B cell (primary cell): Measurements from ENCODE around the gene PCBP3. TPM values are rescaled to one million over a fixed set of nuclear protein-coding genes. Genes with fewer than 3 reads are reported as not detected.

Source experiments
- ATAC-seq: fragments of 200-7000 bp; cut with Tn5 transposase; one replicate; pipeline ENCODE4 v1.10.0; 2021; ENCODE audit warnings: low read depth, mild to moderate bottlenecking, moderate number of reproducible peaks, moderate library complexity
- CTCF ChIA-PET: fragments of 350-600 bp; sonication (Branson Sonifier 250); formaldehyde crosslinking; loops from one replicate; lab custom pipeline; 2021; ENCODE audit warnings: antibody characterized with exemption, inconsistent platforms; lab: Charles Lee
- POLR2A ChIA-PET: fragments of 350-600 bp; sonication (Branson Sonifier 250); formaldehyde crosslinking; loops from one replicate; lab custom pipeline; 2021; ENCODE audit warnings: antibody characterized with exemption; lab: Charles Lee
- DNase-seq: peaks from one replicate; pipeline ENCODE4 v3.0.0; 2013
- H2AFZ ChIP-seq: 2 replicates; pipeline ENCODE4 v1.6.1; 2012; ENCODE audit warnings: mild to moderate bottlenecking, low read depth, low read length; ENCODE audit not compliant: insufficient read depth, poor library complexity, severe bottlenecking
- H3K27ac ChIP-seq, 2 donors: 1 replicate in 1 of 2; 2 replicates in 1 of 2; pipeline ENCODE4 v1.5.1; 2012 to 2013; ENCODE audit warnings: low read length in 2 of 2, mild to moderate bottlenecking in 2 of 2, moderate library complexity in 1 of 2
- H3K27me3 ChIP-seq, 4 experiments: fragments of 200-600 bp in 1 of 4; sonication (generic) in 1 of 4; replicated peaks in 1 of 4; 1 replicate in 2 of 4; 2 replicates in 2 of 4; pipeline versions ENCODE4 v1.6.1 to v1.7.0; 2013 to 2016; ENCODE audit warnings: low read length in 3 of 4, mild to moderate bottlenecking in 2 of 4, mixed read lengths in 1 of 4, moderate library complexity in 1 of 4; ENCODE audit not compliant: insufficient read depth in 4 of 4, control insufficient read depth in 3 of 4; ENCODE audit errors: control extremely low read depth in 1 of 4
- H3K36me3 ChIP-seq, 2 experiments: replicated peaks in 1 of 2; 1 replicate in 1 of 2; 2 replicates in 1 of 2; pipeline versions ENCODE4 v1.6.1 to v1.7.1; 2013; ENCODE audit warnings: low read length in 1 of 2; ENCODE audit not compliant: insufficient read depth in 2 of 2, control insufficient read depth in 1 of 2; ENCODE audit errors: control extremely low read depth in 1 of 2, extremely low read depth in 1 of 2
- H3K4me1 ChIP-seq, 2 donors: fragments of 200-600 bp in 1 of 2; sonication (generic) in 1 of 2; 1 replicate in 1 of 2; 2 replicates in 1 of 2; pipeline versions ENCODE4 v1.5.1 to v1.6.1; 2013 to 2017; ENCODE audit warnings: low read length in 2 of 2; ENCODE audit not compliant: control insufficient read depth in 2 of 2, insufficient read depth in 2 of 2
- H3K4me2 ChIP-seq: replicated peaks from 2 replicates; pipeline ENCODE3; 2012; ENCODE audit warnings: mild to moderate bottlenecking, low read depth, low read length; ENCODE audit not compliant: poor library complexity, severe bottlenecking
- H3K4me3 ChIP-seq, 5 experiments: fragments of 200-600 bp in 1 of 5; sonication (generic) in 1 of 5; 1 replicate in 3 of 5; 2 replicates in 2 of 5; pipeline versions ENCODE4 v1.5.1 to v1.7.0; 2011 to 2016; ENCODE audit warnings: low read length in 4 of 5, mild to moderate bottlenecking in 4 of 5, low read depth in 2 of 5, control low read depth in 1 of 5, moderate library complexity in 1 of 5; ENCODE audit not compliant: insufficient read depth in 1 of 5; ENCODE audit errors: control extremely low read depth in 1 of 5, extremely low read depth in 1 of 5
- H3K79me2 ChIP-seq: fragments of 200-600 bp; sonication (generic); one replicate; pipeline ENCODE4 v1.6.0; 2016; ENCODE audit warnings: low read length; ENCODE audit not compliant: control insufficient read depth, insufficient read depth
- H3K9ac ChIP-seq: fragments of 200-600 bp; sonication (generic); 2 replicates; pipeline ENCODE4 v1.6.1; 2017; ENCODE audit warnings: mild to moderate bottlenecking, low read length, moderate library complexity
- H3K9me3 ChIP-seq, 3 donors: one replicate each; pipeline versions ENCODE4 v1.6.1 to v1.7.1; 2013; ENCODE audit warnings: low read length in 2 of 3; ENCODE audit not compliant: control insufficient read depth in 2 of 3, insufficient read depth in 1 of 3; ENCODE audit errors: control extremely low read depth in 1 of 3
- H4K20me1 ChIP-seq: 2 replicates; pipeline ENCODE4 v1.6.0; 2012; ENCODE audit warnings: mild to moderate bottlenecking, low read length; ENCODE audit not compliant: insufficient read depth, control insufficient read depth, poor library complexity, severe bottlenecking
- H3K27ac Mint-ChIP-seq: one replicate; pipeline ENCODE4 v1.8.0; 2021; ENCODE audit warnings: mixed read lengths
- H3K27me3 Mint-ChIP-seq: one replicate; pipeline ENCODE4 v1.8.0; 2021; ENCODE audit warnings: mixed read lengths
- H3K4me1 Mint-ChIP-seq: one replicate; pipeline ENCODE4 v1.8.0; 2021; ENCODE audit warnings: mixed read lengths
- H3K4me3 Mint-ChIP-seq: one replicate; pipeline ENCODE4 v1.8.0; 2021; ENCODE audit warnings: mixed read lengths
- H3K9me3 Mint-ChIP-seq: one replicate; pipeline ENCODE4 v1.8.0; 2022; ENCODE audit warnings: mixed read lengths; ENCODE audit not compliant: insufficient read depth
- EZH2 ChIP-seq: IDR thresholded peaks from 2 replicates; pipeline ENCODE4 v1.6.1; 2012; ENCODE audit warnings: borderline replicate concordance, low read depth, mild to moderate bottlenecking, moderate library complexity, low read length; ENCODE audit not compliant: insufficient read depth, poor library complexity, severe bottlenecking
- WGBS: methylation state at CpG from one replicate; pipeline ENCODE4 v1.1.5; 2013; ENCODE audit warnings: missing lambda C conversion rate; ENCODE audit not compliant: insufficient coverage; 5-methylcytosine and 5-hydroxymethylcytosine counted together
- intact Hi-C: fragments of 100-400 bp; cut with micrococcal nuclease; formaldehyde crosslinking; loops from one replicate; pipeline ENCODE4 v1.10.0; 2022
- polyA plus RNA-seq: library from polyadenylated mRNA; depleted of rRNA; stranded (reverse); fragments of >200 nt; gene quantifications from 2 replicates; pipeline ENCODE4 v1.2.3, GENCODE V29; 2012
- total RNA-seq, 2 donors: library from RNA; stranded (reverse); fragments of 120-200 nt in 1 of 2; gene quantifications; 1 replicate in 1 of 2; 2 replicates in 1 of 2; pipeline versions ENCODE4 v1.2.3 to v1.2.4, GENCODE V29; 2013 to 2022
- TF ChIP-seq, protein P1 (sequence below): fragments of 200-600 bp; IDR thresholded peaks from one replicate; pipeline ENCODE4 v1.8.0; 2022; ENCODE audit warnings: antibody characterized with exemption, mild to moderate bottlenecking

PCBP3 gene
- total and polyA plus RNA-seq, 2 donors (not counting 1 experiment from before 2014, with no cell fraction given), result 0.45 to 2.7 TPM

- Mint-ChIP-seq H3K27ac (no peak overlapping the region), H3K9me3 (peaks cover 7% of the 10 kb centered on the region), H3K4me3 (no peak overlapping the region), H3K4me1 (no peaks in the 10 kb centered on the region), H3K27me3 (peaks cover 10% of the 10 kb centered on the region)
- Histone ChIP-seq H3K4me3 (no peak overlapping the region), H3K9ac (no peak overlapping the region), H2AFZ (no peak overlapping the region), H3K4me1 (no peaks in the 10 kb centered on the region), H3K27ac (no peak overlapping the region), H3K27me3 (peaks cover 0 to under 1% (median 0%) of the 10 kb centered on the region in 4 experiments), H3K4me2 (no peak overlapping the region), H4K20me1 (no peaks in the 10 kb centered on the region), H3K79me2 (no peaks in the 10 kb centered on the region), H3K36me3 (no peaks in the 10 kb centered on the region), H3K9me3 (peaks cover 3 to 16% (median 12%) of the 10 kb centered on the region in 3 donors)
- intact Hi-C loops, result no loop called here
- ATAC-seq (no peak), DNase-seq (no peak)
- TF ChIP-seq EZH2, result no peak
- TF ChIP-seq, protein P1, sequence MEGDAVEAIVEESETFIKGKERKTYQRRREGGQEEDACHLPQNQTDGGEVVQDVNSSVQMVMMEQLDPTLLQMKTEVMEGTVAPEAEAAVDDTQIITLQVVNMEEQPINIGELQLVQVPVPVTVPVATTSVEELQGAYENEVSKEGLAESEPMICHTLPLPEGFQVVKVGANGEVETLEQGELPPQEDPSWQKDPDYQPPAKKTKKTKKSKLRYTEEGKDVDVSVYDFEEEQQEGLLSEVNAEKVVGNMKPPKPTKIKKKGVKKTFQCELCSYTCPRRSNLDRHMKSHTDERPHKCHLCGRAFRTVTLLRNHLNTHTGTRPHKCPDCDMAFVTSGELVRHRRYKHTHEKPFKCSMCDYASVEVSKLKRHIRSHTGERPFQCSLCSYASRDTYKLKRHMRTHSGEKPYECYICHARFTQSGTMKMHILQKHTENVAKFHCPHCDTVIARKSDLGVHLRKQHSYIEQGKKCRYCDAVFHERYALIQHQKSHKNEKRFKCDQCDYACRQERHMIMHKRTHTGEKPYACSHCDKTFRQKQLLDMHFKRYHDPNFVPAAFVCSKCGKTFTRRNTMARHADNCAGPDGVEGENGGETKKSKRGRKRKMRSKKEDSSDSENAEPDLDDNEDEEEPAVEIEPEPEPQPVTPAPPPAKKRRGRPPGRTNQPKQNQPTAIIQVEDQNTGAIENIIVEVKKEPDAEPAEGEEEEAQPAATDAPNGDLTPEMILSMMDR, result no peak
- CTCF ChIA-PET, result no interaction called here
- POLR2A ChIA-PET, result no interaction called here
- WGBS, result 90% methylated on average over 9 of the region's 23 CpGs
Observed at GRCh38 chr21:45607021-45607908, 36.3 kb upstream of the PCBP3 start.

DNA sequence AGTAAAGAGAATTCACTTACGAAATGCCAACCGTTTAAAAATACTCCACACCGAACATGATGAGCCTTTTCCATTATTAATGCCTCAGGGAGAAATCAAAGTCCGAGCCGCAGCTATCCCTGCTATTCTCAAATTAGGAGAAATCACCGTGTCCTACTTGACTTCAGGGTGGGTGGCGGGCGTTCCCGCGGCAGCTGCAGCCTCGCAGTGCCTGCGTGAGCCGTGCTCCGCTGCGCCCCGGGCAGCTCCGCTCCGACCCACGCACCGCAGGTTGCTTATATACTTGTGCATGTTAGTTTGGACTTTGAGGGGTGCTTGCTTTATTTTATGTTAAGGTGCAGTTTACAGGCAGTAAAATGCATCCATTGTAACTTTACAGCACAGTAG, 35.6 kb upstream of the PCBP3 start:
- 89% methylated on average over 9 of the region's 20 CpGs for WGBS
- Mint-ChIP-seq H3K27ac (no peak overlapping the region), H3K27me3 (peaks cover 12% of the 10 kb centered on the region), H3K4me3 (no peak overlapping the region), H3K4me1 (no peaks in the 10 kb centered on the region), H3K9me3 (peaks cover 5% of the 10 kb centered on the region)
- H3K79me2 ChIP-seq, result no peaks in the 10 kb centered on the region
- intact Hi-C loops, result no loop called here
- no peaks in the 10 kb centered on the region for H3K36me3 ChIP-seq
- H2AFZ ChIP-seq, result no peak overlapping the region
- POLR2A ChIA-PET, result no interaction called here
- no peaks in the 10 kb centered on the region for H4K20me1 ChIP-seq
- no peak overlapping the region for H3K27ac ChIP-seq
- H3K27me3 ChIP-seq, result peaks cover 0 to 3% (median 0%) of the 10 kb centered on the region in 4 experiments
- CTCF ChIA-PET, result no interaction called here
- H3K4me1 ChIP-seq, result no peaks in the 10 kb centered on the region
- H3K9me3 ChIP-seq, result peaks cover 3 to 14% (median 10%) of the 10 kb centered on the region in 3 donors
- DNase-seq, result no peak
- TF ChIP-seq, protein P1, result no peak
- no peak for TF ChIP-seq EZH2
- no peak for ATAC-seq
- no peak overlapping the region for H3K4me2 ChIP-seq
- H3K9ac ChIP-seq, result no peak overlapping the region
- H3K4me3 ChIP-seq, result no peak overlapping the region
